Stimulated activated CD8-positive, alpha-beta memory T cell treated with anti-CD3 and anti-CD28 coated beads, Interleukin-4, amount 100 ng/mL, for 4 hours (primary cell): ENCODE measurements around the gene NFKBIL1.
"Not testable (repeated sequence)": the region's sequence is repeated elsewhere in the genome, so short reads cannot be mapped to it uniquely, and the experiment has no call there.

ENCODE experiments used
- DNase-seq, 2 donors: peaks; one replicate each; pipeline ENCODE4 v3.0.0-alpha.2; 2020; ENCODE audit warnings: low read depth in 2 of 2, low spot score in 1 of 2

The NFKBIL1 gene, protein sequence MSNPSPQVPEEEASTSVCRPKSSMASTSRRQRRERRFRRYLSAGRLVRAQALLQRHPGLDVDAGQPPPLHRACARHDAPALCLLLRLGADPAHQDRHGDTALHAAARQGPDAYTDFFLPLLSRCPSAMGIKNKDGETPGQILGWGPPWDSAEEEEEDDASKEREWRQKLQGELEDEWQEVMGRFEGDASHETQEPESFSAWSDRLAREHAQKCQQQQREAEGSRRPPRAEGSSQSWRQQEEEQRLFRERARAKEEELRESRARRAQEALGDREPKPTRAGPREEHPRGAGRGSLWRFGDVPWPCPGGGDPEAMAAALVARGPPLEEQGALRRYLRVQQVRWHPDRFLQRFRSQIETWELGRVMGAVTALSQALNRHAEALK

DNA sequence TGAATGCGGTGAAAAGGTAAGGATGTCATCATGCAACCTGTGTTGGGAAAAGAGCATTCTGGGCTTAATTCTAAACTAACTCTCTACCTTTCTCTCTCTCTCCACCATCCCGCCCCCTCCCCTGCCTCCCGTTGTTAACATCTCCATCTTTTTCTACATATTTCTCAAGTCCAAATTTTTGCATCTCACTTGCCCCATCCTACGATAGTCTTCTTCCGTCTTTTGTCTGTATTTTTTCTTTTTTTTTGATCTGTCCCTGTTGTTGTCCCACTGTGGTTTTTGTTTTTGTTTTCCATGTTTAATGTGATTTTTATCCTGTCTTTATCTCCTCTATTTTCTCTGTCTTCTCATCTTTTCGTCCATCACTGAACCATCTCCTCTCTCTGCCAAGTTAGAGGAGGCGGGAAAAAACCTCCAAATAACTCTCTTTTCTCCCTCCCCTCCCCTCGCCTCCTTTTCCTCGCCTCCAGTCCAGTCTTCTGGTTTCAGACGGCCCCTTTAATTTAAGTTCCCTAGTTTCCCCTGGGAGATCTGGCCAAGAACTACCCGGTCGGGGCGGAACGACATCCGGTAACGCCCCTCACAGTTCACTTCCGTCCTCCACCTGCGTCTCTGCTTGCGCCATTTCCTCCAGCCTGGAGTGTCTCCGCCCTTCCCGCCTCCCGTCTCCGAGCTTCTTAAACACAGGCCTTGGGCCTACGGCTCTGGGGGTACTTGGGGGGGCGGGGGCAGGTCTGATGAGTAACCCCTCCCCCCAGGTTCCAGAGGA, at the start of gene NFKBIL1:
Gene NFKBIL1 (plus strand): TSS at position 651 of the 769 bp plus-strand sequence. CDS start 87 bp downstream, at position 738.
- DNase-seq = peak; percentile 76 to 87

DNA sequence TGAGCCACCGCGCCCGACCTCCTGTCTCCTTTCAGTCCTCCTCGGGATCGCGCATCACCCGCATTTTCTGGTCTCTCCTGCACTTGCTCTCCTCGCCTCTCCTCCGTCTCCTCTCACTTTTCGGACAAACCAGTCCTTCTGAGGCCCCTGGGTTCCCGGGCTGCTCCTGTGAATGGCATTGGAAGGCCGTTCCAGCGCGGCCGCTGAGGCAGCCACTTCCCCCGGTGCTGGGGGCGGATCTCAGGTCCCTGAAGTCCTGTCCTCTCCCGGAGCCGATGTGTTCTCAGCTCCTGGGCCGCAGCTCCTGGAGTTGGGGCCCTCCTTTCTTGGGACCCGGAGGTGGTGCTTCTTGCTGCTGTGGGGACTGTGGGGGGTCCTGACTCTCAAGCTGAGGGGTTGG, 48.7 kb upstream of the NFKBIL1 start:
- no peak for DNase-seq

DNA sequence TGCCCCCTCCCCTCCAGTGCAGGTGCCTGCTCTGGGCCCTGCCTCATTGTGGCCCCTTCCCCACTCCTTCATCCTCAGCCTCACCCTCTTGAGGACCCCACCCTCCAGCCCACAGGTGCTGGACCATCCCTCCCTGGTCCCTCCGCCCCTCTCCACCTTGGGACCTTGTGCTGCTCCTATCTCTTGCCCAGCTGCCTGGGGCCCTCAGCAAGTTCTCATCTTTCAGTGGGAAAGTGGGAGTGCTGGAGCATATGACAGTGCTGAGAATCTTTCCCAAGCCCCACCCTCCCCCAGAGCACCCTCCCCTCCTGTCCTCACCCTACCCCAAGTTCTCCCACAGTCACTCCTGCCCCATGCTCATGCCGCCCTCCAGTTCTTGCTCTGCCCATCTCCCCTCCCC, 47.8 kb upstream of the NFKBIL1 start:
- not testable (repeated sequence) for DNase-seq

DNA sequence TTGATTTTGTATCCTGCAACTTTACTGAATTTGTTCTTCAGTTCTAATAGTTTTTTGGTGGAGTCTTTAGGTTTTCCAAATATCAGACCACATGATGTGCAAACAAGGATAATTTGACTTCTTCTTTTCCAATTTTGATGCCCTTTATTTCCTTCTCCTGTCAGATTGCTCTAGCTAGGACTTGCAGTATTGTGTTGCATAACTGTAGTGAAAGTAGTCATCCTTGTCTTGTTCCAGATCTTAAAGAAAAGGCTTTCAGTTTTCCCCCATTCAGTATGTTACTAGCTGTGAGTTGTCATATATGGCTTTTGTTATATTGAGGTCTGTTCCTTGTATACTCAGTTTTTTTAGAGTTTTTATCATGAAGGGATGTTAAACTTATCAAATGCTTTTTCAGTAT, 44.8 kb upstream of the NFKBIL1 start:
- DNase-seq = no peak

DNA sequence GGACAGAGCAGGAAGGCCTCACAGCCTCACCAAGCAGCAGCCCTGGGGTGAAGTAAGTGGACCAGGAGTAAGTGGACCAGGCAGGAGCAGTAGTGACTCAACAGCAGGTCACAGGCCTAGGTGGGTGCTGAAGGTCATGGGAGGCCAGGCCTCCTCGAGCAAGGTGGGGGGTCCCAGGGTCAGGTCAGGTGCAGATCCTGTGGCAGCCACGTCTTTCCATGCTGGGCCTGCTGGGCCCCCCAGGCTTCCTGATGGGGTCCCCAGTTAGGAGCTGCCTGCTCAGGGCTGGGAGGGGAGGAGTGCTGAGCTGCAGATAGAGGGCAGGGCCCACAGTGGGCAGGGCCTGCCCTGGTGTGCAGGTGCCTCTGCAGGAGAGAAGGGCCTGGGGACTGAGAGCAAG, 38.4 kb upstream of the NFKBIL1 start:
- DNase-seq = not testable (repeated sequence)

DNA sequence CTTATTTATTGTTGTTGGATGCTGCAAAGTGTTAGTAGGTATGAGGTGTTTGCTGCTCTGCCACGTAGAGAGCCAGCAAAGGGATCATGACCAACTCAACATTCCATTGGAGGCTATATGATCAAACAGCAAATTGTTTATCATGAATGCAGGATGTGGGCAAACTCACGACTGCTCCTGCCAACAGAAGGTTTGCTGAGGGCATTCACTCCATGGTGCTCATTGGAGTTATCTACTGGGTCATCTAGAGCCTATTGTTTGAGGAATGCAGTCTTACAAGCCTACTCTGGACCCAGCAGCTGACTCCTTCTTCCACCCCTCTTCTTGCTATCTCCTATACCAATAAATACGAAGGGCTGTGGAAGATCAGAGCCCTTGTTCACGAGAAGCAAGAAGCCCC, 37.4 kb upstream of the NFKBIL1 start:
- no peak for DNase-seq

DNA sequence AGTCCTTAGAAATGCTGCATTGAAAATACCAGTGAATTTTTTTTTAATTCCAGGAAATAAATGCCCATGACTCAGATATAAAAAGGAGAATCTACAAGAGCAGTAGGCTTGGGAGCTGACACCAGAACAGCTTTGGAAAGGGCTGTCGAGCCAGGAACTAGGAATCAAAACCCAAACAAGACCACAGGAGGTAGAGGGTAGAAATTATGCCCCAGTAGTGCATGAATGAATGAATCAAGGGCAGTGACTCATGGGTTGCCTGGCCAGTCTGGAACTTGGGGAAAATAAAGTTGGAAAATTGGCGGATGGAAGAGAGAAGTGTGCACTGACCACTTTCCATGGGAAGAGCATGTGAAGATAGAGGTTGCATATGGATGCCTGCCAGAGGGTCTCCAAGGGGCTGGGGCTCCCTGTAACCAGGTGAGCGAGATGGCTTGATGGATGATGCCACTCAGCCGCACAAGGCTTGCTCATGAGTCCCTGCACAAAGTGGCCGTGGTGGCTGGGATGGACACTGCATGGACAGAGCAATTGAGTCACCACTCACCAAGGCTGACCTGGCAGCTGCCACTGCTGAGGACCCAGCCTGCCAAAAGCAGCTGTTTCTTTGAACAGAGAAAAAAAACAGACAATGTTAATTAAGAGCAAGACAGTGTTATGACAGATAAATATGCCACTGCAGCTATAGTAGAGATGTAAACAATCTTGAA, 33.8 kb upstream of the NFKBIL1 start:
- no peak for DNase-seq

DNA sequence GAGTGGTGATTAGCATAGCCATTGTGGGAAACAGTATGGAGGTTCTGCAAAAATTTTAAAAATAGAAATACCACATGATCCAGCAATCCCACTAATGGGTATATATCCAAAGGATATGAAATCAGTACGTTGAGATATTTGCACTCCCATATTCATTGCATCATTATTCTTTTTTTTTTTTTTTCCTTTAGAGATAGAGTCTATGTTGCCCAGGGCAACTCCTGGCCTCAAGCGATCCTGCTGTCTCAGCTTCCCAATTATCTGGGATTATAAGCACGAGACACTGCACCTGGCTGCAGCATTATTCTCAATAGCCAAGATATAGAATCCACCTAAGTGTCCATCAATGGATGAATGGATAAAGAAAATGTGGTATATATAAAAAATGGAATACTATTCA, 25.6 kb upstream of the NFKBIL1 start:
- no peak for DNase-seq

DNA sequence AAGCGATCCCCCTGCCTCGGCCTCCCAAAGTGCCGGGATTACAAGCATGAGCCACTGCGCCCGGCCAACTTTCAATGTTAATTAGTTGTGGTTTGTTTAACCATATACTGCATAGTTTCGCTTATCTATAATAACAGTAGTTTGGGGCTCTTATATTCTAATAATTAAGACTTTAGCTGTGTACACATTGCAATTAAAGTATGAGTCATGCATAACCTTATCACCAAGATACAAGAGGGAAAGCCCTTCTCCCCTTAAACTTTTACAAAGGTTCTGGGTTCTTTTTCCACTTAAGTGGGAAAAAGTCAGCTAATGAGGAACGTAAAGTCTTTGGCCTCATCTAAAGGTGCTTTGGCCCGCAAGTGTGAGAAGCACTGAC, 21.9 kb upstream of the NFKBIL1 start:
- DNase-seq = no peak

DNA sequence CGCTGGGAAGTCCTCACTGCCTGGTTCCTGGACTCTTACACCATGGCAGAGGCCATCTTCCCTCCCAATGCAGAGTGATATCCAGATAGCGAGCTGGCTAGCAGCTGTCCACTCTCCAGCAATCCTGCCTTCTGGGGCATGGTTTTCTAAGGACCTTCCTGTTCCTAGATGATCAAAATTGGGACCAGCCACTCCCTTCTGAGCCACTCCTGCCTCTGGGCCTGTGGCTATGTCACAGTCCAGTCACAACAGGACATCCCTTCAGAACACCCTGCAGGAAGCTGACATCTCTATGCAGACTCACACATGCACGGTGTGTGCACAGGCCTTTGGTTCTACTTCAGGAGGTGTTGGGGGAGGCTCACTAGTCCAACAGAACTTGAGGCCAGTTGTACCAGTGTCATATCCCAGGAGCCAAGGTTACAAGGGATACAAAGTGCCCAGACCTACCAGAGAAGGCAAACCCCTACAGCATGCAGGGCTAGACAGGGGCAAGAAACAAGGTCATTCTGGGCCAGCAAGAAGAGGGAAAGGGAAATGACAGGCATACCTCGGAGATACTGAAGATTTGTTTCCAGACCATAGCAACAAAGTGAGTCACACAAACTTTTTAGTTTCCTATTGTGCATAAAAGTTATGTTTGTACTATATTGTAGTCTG, 21.3 kb upstream of the NFKBIL1 start:
- DNase-seq = no peak

DNA sequence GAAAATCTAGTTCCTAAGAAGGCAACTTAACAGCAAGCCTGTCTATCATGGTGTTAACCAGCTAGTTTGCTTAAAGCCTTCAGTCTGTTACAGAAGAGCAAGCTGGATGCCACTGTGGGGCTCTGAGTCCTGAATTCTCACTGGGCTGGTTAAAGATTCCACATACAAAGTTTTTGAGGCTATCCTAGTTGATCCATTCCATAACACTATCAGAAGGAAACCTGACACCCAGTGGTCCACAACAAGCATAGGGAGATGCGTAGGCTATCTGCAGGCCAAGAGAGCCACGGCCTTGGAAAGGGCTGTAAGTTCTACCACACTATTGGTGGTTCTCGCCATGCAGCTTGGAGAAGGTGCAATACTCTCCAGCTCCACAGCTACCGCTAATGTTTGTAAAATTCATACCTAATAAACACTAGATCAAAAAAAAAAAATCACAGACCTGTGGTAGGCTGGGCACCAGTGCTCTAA, 19.1 kb upstream of the NFKBIL1 start:
- no peak for DNase-seq

DNA sequence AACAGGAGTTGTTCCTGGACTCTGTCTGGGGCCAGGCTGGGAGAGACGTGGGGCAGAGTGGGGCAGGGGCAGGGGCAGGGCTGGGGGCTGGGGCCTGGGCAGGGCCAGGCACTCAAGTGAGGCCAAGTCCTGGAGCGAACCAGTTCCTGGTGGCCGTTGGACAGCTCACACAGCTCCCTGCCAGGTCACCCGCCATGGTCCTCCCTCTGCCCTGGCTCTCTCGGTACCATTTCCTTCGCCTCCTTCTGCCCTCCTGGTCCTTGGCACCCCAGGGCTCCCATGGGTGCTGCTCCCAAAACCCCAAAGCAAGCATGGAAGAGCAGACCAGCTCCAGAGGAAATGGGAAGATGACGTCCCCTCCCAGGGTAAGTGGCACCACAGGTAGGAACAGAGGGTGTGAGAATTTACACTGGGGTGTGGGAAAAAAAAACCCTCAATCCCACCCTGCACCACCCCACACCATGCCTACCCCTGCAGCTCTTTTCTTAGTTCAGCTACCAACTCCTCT, 18.5 kb upstream of the NFKBIL1 start, which contains the start of gene MCCD1:
Gene MCCD1 (plus strand): TSS at position 142 of the 508 bp plus-strand sequence. CDS start 53 bp downstream, at position 195.
- DNase-seq = no peak

DNA sequence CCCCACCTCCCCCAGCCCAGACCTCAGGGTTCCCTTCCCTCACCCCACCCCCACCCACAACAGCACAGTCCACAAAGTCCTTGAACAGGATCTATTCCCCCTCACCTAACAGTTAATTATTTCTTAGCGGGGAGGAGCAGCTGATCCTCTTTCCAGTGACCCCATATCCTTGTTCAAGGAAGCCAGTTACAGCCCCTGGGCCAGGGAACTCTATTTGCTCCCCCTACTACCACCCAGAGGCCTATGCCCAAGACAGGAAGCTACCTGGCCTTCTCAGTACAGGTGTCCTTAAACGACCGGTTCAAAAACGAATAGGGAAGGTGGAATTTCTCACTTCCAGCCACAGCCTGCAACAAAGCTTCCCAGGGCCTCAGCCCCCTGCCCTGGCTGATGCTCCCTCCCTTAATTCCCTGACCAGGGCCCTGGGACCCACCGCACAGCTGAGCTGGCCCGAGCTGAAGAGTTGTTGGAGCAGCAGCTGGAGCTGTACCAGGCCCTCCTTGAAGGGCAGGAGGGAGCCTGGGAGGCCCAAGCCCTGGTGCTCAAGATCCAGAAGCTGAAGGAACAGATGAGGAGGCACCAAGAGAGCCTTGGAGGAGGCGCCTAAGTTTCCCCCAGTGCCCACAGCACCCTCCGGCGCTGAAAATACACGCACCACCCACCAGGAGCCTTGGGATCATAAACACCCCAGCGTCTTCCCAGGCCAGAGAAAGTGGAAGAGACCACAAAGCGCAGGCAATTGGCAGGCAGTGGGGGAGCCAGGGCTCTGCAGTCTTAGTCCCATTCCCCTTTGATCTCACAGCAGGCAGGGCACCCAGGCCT, 17.9 kb upstream of the NFKBIL1 start:
- no peak for DNase-seq

DNA sequence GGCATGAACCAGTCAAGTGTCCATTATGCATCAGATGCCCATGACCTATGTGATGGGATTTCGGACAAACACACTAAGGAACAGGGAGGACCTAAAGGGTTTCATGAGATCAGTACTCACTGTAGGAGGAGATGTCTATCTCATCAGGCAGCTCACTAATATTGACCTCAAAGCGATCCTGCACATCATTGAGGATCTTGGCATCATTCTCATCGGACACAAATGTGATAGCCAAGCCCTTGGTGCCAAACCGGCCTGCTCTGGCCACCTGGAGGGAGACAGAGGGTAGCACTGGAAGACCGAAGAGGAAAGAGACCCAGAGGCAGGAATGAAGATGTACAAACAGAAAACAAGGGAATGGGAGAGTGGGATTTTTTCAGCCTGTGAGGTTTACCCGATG, 16.7 kb upstream of the NFKBIL1 start:
- no peak for DNase-seq

DNA sequence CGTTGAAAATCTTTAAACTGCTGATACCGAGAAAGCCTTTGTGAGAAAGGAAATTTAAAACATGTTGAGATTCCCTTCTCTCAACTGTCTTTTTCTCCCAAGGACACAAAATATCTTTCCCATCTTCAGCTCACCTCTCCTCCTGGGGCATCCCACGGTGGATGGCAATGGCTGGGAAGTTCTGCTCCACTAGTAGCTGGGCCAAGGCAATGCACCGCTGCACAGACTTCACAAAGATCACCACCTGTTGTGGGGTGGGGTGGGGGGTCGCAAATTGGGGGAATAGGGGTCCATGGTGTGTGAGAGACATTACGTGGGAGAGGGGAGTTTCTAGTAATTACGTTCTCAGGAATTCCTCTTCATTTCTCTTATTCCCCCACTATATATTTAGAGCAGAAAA, 16.2 kb upstream of the NFKBIL1 start:
- no peak for DNase-seq

DNA sequence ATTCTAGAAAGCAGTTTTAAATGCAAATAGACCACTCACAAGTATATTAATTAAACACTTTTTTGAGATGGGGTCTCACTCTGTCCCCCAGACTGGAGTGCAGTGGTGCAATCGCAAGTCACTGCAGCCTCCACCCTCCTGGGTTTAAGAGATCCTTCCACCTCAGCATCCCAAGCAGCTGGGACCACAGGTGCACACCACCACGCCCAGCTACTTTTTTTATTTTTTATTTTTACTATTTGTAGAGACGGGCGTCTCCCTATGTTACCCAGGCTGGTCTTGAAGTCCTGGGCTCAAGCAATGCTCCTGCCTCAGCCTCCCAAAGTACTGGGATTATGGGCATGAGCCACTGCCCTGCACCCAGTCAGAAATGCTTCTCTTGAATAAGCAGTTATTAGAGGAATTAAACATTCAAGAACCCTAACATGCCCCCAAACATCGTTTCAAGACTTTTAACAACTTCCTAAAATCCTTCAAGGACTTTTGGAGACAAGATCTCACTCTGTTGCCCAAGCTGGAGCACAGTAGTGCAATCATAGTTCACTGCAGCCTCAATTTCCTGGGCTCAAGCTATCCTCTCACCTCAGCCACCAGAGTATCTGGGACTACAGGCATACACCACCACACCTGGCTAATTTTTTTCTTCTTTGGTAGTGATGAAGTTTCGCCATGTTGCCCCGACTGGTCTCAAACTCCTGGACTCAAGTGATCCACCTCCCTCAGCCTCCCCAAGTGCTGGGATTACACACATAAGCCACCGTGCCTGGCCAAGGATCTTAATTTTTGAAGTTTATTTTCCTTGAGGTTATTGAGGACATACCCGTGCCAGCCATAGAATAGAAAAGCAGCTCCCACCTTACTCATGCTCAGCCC, 15.4 kb upstream of the NFKBIL1 start:
- DNase-seq = no peak

DNA sequence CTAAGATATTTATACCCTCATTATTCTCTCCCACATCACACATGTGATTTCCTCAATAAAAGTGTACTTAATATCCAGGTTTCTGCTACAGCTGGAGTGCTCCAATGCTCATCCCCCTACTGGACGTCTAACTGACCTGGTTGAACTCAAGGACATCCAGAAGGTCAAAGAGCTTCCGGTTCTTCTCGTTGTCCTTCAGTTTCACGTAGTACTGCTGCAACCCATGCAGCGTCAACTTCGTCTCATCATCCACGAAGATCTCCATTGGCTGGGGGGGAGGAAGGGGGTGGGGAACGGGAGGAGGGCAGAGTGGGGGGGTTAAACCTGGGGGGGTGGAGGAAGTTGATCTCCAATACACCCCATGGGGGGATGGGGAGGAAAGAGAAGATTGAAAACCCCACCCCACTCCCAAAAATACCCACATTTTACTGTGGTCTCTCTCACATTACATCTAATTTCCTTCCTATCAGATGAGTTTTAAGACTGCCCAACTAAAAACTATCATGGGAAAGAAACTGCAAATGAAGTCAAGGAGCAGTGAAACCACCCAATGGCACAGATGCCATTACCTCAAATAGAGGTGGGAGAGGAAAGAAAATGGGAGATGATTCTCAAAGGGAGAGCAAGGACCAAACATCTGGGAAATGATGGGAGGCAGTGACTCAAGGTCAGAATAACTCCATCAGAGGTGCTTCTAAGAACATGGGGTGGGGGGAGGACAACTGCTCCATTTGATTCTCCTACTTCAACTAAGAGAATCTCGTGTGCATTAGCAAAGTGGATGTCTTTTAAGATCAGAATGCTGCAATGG, 14.6 kb upstream of the NFKBIL1 start:
- no peak for DNase-seq

DNA sequence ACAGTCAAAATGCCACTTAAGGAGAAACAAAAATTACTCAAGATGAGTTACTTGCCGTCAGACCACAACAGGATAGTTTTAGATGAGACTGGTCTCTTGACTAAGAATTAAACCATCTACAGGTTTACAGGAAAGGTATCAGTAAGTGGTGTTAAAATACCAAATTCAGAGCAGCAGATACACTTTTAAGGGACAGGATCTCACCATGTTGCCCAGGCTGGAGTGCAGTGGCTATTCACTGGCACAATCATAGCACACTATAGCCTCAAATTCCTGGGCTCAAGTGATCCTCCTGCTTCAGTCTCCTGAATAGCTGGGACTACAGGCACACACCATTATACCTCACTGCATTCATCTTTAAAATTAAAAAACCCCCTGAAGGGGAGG, 14.0 kb upstream of the NFKBIL1 start:
- no peak for DNase-seq
